NCI-H345 treated with DMSO at 0.1 percent for 48 hours (cell line): ENCODE measurements around the gene PRB4.
"Not testable (repeated sequence)": the region's sequence is repeated elsewhere in the genome, so short reads cannot be mapped to it uniquely, and the experiment has no call there.

ENCODE experiments used
- DNase-seq: peaks from one replicate; lab custom pipeline; 2025; ENCODE audit not compliant: unreplicated experiment; lab: John Stamatoyannopoulos, UW

The PRB4 gene

GRCh38 chr12:11310336-11310735, at the start of gene PRB4:
TSS of gene PRB4 (minus strand) at chr12:11310436. CDS start at chr12:11310398, 38 bp downstream.
- DNase-seq = no peak

DNA sequence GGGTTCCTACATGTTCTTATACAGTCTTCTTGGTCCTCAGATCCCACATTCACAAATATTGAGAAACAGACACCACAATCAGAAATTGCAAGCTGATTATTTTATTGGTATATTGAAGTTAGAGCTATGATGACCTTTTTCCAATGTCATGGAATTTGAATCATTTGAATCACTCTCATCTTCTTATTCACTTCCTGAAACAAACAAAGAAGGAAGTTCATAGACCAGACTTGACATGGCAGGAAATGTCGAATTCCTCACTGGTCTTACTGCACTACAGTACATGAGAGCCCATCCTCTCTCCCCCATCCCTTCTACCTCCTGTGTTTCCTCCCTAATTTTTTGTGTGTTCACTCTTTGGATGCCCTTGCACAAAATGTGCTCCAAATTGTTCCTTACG, 41.5 kb upstream of the PRB4 start:
- DNase-seq = not testable (repeated sequence)

DNA sequence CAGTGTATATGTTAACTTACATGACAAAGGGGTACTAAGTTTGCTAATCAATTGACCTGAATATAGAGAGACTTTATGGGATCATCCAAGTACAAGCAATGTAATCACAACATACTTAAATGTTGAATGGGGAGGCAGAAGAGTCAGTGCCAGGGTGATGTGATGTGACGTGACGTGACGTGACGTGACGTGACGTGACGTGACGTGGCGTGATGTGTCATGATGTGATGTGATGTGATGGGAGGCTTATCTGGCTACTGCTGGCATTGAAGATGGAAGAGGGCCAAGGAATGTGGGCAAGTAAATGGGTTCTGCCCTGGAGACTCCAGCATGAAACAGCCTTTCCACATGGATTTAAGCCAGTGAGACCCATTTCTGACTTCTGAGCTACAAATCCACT, 38.2 kb upstream of the PRB4 start:
- no peak for DNase-seq

DNA sequence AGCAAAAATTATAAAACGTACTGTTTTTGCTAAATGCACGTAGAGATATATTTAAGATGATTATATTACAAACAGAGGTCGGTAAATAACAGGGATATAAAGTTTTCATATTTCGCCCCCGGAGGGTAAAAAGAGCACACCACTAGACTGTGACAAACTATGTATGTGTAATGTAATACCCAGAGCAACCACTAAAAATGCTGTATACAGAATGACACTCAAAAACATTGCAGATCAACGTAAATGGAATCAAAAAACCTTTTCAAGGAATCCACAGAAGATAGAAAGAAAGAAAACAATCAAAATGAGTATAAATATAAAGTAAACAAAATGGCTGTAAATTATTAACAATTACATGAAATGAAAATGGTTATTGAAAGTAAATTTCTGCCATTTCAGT, 37.6 kb upstream of the PRB4 start:
- DNase-seq = no peak

GRCh38 chr12:11344500-11344899, 34.3 kb upstream of the PRB4 start:
- no peak for DNase-seq

DNA sequence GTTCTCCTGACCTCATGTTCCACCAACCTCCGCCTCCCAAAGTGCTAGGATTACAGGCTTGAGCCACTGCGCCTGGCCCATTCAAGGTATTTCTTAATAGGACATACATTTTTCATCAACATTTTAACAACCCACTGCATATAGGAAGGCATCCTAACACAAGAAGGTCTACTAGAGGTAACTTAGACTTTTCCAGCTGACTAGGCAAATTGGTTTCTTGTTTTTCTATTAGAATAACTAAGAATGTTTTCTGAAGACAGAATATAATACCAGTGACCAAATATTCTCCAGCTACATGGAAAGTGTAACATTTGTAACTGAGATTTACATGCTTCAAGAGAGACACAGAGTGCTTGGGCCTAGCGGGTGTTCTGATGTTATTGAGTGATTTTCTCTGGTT, 14.2 kb upstream of the PRB4 start:
- no peak for DNase-seq

DNA sequence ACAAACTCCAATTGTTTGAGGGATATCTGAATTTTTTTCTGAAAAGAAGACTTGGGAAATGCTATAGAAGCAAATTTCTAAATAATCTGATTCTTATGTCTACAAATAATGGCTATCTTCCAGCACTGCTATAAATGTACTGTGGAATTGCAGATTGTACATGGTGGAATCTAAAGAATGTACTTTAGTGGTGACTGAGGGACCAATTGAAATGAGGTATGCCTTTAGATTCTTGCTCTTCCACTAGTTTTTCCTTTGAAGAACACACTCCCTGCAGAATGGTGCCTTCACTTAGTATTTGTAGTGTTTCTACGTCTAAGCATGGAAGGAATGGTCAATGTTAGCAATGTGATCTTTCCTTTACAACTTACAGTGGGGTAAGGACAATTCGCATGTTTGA, 11.7 kb upstream of the PRB4 start:
- DNase-seq = no peak

- DNase-seq = no peak
Observed at GRCh38 chr12:11307143-11307542, 3.1 kb downstream of the PRB4 start.

- no peak for DNase-seq
Observed at GRCh38 chr12:11273449-11273848, 36.8 kb downstream of the PRB4 start.

DNA sequence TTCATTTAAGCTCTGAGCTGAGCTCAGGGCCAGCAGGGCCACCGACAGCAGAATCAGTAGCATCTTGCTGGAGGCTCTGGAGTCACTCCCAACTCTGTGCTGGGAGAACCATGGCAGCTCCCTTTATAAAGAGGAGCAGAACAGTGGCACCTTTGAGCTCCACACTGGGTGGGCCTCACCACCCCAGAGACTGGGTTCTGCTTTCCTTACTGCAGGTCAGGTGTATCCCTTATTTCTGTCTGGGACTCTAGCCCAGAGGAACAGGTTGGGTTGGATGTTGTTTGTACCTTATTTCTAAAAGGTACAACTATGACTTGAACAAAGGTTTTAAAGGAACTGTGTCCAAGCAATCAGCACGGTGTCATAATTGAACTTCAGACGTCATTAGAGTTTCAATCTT, 40.6 kb downstream of the PRB4 start, which contains the start of gene PRB3:
PRB3 (minus strand) TSS at position 101 of the 400 bp plus-strand sequence; CDS start at position 63, 38 bp downstream.
- DNase-seq = no peak

- DNase-seq = no peak
Observed at GRCh38 chr12:11264501-11264900, 45.7 kb downstream of the PRB4 start.
